Endothelial cell of umbilical vein (primary cell): Measurements from ENCODE around the gene NR1H3. TPM values are rescaled to one million over a fixed set of nuclear protein-coding genes. Genes with fewer than 3 reads are reported as not detected.

Source experiments
- BruUV-seq: library from RNA; stranded (reverse); fragments of 400-500 nt; replicated peaks from 2 replicates; lab custom pipeline; 2021; lab: Mats Ljungman, UMichigan
- CTCF ChIA-PET: fragments of 300-600, 350-600 bp; sonication (Branson Sonifier 250); formaldehyde crosslinking; loops from one replicate; lab custom pipeline; 2021; ENCODE audit warnings: antibody characterized with exemption, inconsistent platforms; lab: Charles Lee
- POLR2A ChIA-PET: fragments of 300-600, 350-600 bp; sonication (Branson Sonifier 250); formaldehyde crosslinking; loops from one replicate; lab custom pipeline; 2021; ENCODE audit warnings: antibody characterized with exemption, inconsistent platforms; lab: Charles Lee
- DNase-seq: peaks from one replicate; pipeline ENCODE4 v3.0.0-alpha.2; 2011; ENCODE audit warnings: low read depth, low spot score
- FAIRE-seq: peaks from 2 replicates; lab custom pipeline; 2011; peaks lifted over from hg19 to GRCh38; lab: Jason Lieb, UNC
- H2AFZ ChIP-seq: 2 replicates; pipeline ENCODE4 v1.6.0; 2012; ENCODE audit warnings: low read depth, low read length, control low read depth, inconsistent platforms
- H3K27ac ChIP-seq: 2 replicates; pipeline ENCODE4 v1.5.1; 2011; ENCODE audit warnings: low read depth, mild to moderate bottlenecking, control low read depth, low read length, moderate library complexity; ENCODE audit not compliant: insufficient read depth
- H3K27me3 ChIP-seq, 2 experiments: 2 replicates each; pipeline versions ENCODE4 v1.6.0 to v1.6.1; 2011; ENCODE audit warnings: low read length in 2 of 2, mixed read lengths in 1 of 2; ENCODE audit not compliant: control insufficient read depth in 2 of 2, insufficient read depth in 2 of 2
- H3K36me3 ChIP-seq, 2 experiments: 2 replicates in 1 of 2; 3 replicates in 1 of 2; pipeline ENCODE4 v1.5.1; 2011; ENCODE audit warnings: low read length in 2 of 2, mild to moderate bottlenecking in 1 of 2, moderate library complexity in 1 of 2; ENCODE audit not compliant: control insufficient read depth in 2 of 2, insufficient read depth in 2 of 2; ENCODE audit errors: extremely low read depth in 1 of 2
- H3K4me1 ChIP-seq: 3 replicates; pipeline ENCODE4 v1.5.1; 2011; ENCODE audit warnings: mild to moderate bottlenecking, low read length; ENCODE audit not compliant: control insufficient read depth, insufficient read depth; ENCODE audit errors: extremely low read depth
- H3K4me2 ChIP-seq: 2 replicates; pipeline ENCODE4 v1.6.1; 2011; ENCODE audit warnings: low read length, control low read depth, mixed read lengths; ENCODE audit not compliant: insufficient read depth
- H3K4me3 ChIP-seq, 3 experiments: fragments of 200-600 bp in 1 of 3; sonication (generic), shearing (Covaris generic) in 1 of 3; replicated peaks in 1 of 3; 2 replicates each; pipeline ENCODE4 v1.5.1; 2011 to 2016; ENCODE audit warnings: control low read depth in 3 of 3, low read length in 3 of 3, mild to moderate bottlenecking in 2 of 3, inconsistent platforms in 1 of 3, low read depth in 1 of 3, moderate library complexity in 1 of 3; ENCODE audit not compliant: insufficient read depth in 1 of 3
- H3K79me2 ChIP-seq: 2 replicates; pipeline ENCODE4 v1.6.0; 2012; ENCODE audit warnings: low read length, inconsistent platforms; ENCODE audit not compliant: control insufficient read depth, insufficient read depth
- H3K9ac ChIP-seq: replicated peaks from 2 replicates; pipeline ENCODE3; 2011; ENCODE audit warnings: low read length, control low read depth; ENCODE audit not compliant: insufficient read depth; ENCODE audit errors: extremely low read depth
- H3K9me1 ChIP-seq: replicated peaks from 3 replicates; pipeline ENCODE4 v1.6.0; 2011; ENCODE audit warnings: mild to moderate bottlenecking, low read length; ENCODE audit not compliant: control insufficient read depth, insufficient read depth; ENCODE audit errors: extremely low read depth
- H3K9me3 ChIP-seq: replicated peaks from 2 replicates; pipeline ENCODE4 v1.5.1; 2012; ENCODE audit warnings: low read length, inconsistent platforms; ENCODE audit not compliant: control insufficient read depth, insufficient read depth
- H4K20me1 ChIP-seq: replicated peaks from 2 replicates; pipeline ENCODE3; 2011; ENCODE audit warnings: mild to moderate bottlenecking, low read length; ENCODE audit not compliant: control insufficient read depth, insufficient read depth; ENCODE audit errors: extremely low read depth
- CTCF ChIP-seq, 2 donors: IDR thresholded peaks; 1 replicate in 1 of 2; 2 replicates in 1 of 2; pipeline ENCODE4 v1.5.1; 2011; ENCODE audit warnings: low read length in 2 of 2, mild to moderate bottlenecking in 2 of 2, moderate library complexity in 2 of 2, control low read depth in 1 of 2, inconsistent platforms in 1 of 2, low read depth in 1 of 2; ENCODE audit not compliant: insufficient read depth in 1 of 2; ENCODE audit errors: extremely low read depth in 1 of 2
- EZH2 ChIP-seq: IDR thresholded peaks from 2 replicates; pipeline ENCODE4 v1.6.1; 2012; ENCODE audit warnings: borderline replicate concordance, low read depth, mild to moderate bottlenecking, moderate library complexity, low read length, inconsistent platforms; ENCODE audit not compliant: severe bottlenecking
- FOS ChIP-seq: IDR thresholded peaks from 2 replicates; pipeline ENCODE4 v1.6.1; 2011; ENCODE audit warnings: mild to moderate bottlenecking, low read length, moderate library complexity, borderline replicate concordance; ENCODE audit not compliant: insufficient read depth
- GATA2 ChIP-seq: IDR thresholded peaks from 2 replicates; pipeline ENCODE4 v1.7.0; 2011; ENCODE audit warnings: low read depth, mild to moderate bottlenecking, moderate library complexity, mixed read lengths, low read length; ENCODE audit not compliant: insufficient read length, insufficient read depth
- JUN ChIP-seq: IDR thresholded peaks from 2 replicates; pipeline ENCODE4 v1.6.1; 2011; ENCODE audit warnings: borderline replicate concordance, low read depth; ENCODE audit not compliant: insufficient read length, insufficient read depth
- MAX ChIP-seq: IDR thresholded peaks from 2 replicates; pipeline ENCODE4 v1.6.1; 2011; ENCODE audit not compliant: insufficient read depth, insufficient read length
- MYC ChIP-seq: IDR thresholded peaks from one replicate; pipeline ENCODE4 v1.6.1; 2011; ENCODE audit warnings: mild to moderate bottlenecking, low read depth, low read length
- POLR2A ChIP-seq: IDR thresholded peaks from 2 replicates; pipeline ENCODE4 v1.6.1; 2012; ENCODE audit warnings: low read depth, mild to moderate bottlenecking, control low read depth, low read length
- POLR2AphosphoS5 ChIP-seq: IDR thresholded peaks from 2 replicates; pipeline ENCODE4 v1.6.1; 2012; ENCODE audit warnings: low read depth, mild to moderate bottlenecking, control low read depth, low read length, moderate library complexity; ENCODE audit not compliant: insufficient read depth
- dilution Hi-C: fragments of 300-500 bp; cut with MboI; formaldehyde crosslinking; loops from one replicate; pipeline ENCODE4 v1.15.0; 2019; ENCODE audit warnings: low sequenced_read_pairs; ENCODE audit not compliant: extremely low pct_ligation_motif_present
- intact Hi-C: fragments of 100-400 bp; cut with micrococcal nuclease; formaldehyde crosslinking; loops from one replicate; pipeline ENCODE4 v1.10.0; 2022
- polyA plus RNA-seq, 4 experiments: library from polyadenylated mRNA; depleted of rRNA in 3 of 4; stranded (reverse) in 3 of 4; unstranded in 1 of 4; fragments of >200 nt; gene quantifications; 2 replicates each; pipeline versions ENCODE4 v1.2.1 to v1.2.3, GENCODE V29; 2011 to 2012; ENCODE audit warnings: missing spikeins in 1 of 4
- total RNA-seq: library from RNA; stranded (reverse); gene quantifications from 2 replicates; pipeline ENCODE4 v1.2.3, GENCODE V29; 2021

Gene NR1H3
- total and polyA plus RNA-seq, 2 donors (not counting 3 experiments of a cell fraction or from before 2014, with no cell fraction given), result 9.8 to 16.3 TPM

- Histone ChIP-seq H3K27ac (no peak overlapping the region), H4K20me1 (no peaks in the 10 kb centered on the region), H3K9ac (no peak overlapping the region), H2AFZ (no peak overlapping the region), H3K4me3 (no peak overlapping the region), H3K9me3 (no peaks in the 10 kb centered on the region), H3K4me2 (no peak overlapping the region), H3K36me3 (peaks cover 32 to 61% of the 10 kb centered on the region in 2 experiments), H3K4me1 (no peaks in the 10 kb centered on the region), H3K9me1 (no peaks in the 10 kb centered on the region), H3K79me2 (no peaks in the 10 kb centered on the region), H3K27me3 (no peaks in the 10 kb centered on the region)
- dilution Hi-C loops (no loop called here), intact Hi-C loops (no loop called here)
- POLR2A ChIA-PET, result no interaction called here
- no peak for FAIRE-seq
- CTCF ChIA-PET, result interaction anchor here (1.0 kb wide), 1 partner anchor 65 kb away, joined by 3 read pairs; no protein-coding TSS in a partner anchor
- no TSS peak for BruUV-seq
- DNase-seq, result no peak
- TF ChIP-seq POLR2A (no peak), CTCF (IDR thresholded peaks at IDR 0.05; ENCODE audit: extremely low read depth in 1 of 2, insufficient read depth in 1 of 2, low read depth in 1 of 2, low read length in 2 of 2) (no peak), JUN (no peak), MAX (no peak), FOS (no peak), GATA2 (no peak), EZH2 (no peak), POLR2AphosphoS5 (no peak), MYC (no peak)
These were observed 32.1 kb downstream of the NR1H3 start for GRCh38 chr11:47289856-47290255.
